ENCODE results near the gene EPS8L3. TPM values are rescaled to one million over a fixed set of nuclear protein-coding genes. Genes with fewer than 3 reads are reported as not detected.

EPS8L3 gene
- total RNA-seq, 2 donors from 2014 or later = 0.19 TPM; not detected in 1

DNA sequence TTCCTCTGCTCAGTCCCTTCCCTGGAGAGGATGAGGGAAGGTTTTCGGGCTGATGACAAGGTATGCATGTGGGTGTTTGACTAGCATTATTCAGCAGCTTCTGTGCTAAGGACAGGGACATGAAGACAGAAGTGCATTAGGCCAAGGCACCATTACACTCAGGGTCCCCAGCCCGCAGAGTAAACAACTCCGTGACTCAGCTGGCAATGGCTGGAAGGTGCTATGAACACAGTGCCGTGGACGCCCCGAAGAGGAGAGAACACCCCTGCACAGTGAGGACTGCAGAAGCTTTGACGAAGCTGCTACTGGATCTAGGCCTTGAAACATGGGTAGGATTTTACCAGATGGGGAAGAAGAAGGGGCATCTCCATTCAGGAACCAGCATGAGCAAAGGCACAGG is 13.7 kb upstream of the EPS8L3 start:
- Histone ChIP-seq H3K27me3 (no peaks in the 10 kb centered on the region), H3K9me3 (no peaks in the 10 kb centered on the region), H3K4me1 (peaks cover 0 to 13% of the 10 kb centered on the region in 2 donors), H3K27ac (no peak overlapping the region), H3K4me3 (no peak overlapping the region), H3K36me3 (no peaks in the 10 kb centered on the region)
- TF ChIP-seq, protein P1, sequence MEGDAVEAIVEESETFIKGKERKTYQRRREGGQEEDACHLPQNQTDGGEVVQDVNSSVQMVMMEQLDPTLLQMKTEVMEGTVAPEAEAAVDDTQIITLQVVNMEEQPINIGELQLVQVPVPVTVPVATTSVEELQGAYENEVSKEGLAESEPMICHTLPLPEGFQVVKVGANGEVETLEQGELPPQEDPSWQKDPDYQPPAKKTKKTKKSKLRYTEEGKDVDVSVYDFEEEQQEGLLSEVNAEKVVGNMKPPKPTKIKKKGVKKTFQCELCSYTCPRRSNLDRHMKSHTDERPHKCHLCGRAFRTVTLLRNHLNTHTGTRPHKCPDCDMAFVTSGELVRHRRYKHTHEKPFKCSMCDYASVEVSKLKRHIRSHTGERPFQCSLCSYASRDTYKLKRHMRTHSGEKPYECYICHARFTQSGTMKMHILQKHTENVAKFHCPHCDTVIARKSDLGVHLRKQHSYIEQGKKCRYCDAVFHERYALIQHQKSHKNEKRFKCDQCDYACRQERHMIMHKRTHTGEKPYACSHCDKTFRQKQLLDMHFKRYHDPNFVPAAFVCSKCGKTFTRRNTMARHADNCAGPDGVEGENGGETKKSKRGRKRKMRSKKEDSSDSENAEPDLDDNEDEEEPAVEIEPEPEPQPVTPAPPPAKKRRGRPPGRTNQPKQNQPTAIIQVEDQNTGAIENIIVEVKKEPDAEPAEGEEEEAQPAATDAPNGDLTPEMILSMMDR (IDR thresholded peaks at IDR 0.05) = no peak
- DNase-seq (ENCODE audit: low spot score) = no peak

DNA sequence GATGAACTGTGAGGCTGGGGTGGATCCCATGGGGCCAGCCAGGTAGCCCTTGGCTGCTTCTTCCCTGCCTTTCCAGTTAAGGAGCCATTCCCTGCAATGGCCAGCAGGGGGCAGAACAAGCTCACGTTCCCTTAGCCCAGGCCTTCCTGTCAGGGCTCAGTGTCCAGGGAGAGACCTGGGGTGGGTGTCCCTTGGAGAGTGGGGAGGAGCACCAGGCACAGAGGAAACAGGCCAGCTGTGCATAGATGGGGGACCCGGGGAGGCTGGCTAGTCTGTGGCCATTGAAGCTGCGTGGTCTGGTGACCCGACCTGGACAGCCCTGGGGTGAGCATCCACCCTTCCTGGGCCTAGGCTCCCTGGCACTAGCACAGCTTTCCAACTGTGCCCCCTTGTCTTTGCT is 13.2 kb upstream of the EPS8L3 start:
- TF ChIP-seq, protein P1 (IDR thresholded peaks at IDR 0.05) = peak; percentile 84 to 98
- DNase-seq (ENCODE audit: low spot score) = peak; percentile 86
- H3K27ac ChIP-seq = no peak overlapping the region

DNA sequence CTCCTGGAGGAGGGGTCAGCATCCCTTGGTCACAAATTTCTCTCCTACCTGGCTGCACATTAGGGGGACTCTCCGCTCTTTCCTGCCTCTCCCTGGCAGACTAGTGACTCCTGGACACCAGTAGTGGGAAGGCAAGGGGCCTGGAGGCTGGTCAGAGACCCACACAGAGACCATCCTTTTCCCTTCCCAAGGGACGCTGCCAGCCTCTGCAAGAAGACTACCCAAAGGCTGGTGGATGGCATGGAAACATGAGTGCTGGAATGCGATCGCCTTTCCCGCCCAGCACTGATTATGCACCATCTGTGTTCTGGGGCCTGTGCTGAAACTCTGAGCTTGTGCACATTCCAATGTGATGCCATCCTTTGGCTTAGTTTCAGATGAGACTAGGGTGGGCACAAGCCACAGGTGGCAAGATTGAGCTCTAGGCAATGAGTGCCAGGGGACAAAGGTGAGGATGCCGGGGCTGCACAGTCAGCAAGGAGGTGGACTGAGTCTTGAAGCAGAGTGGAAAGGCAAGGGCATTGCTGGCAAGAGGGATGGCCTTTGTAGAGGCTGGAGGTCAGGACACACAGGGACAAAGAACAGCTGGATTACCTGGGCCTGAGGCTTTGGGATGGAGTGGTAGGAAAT is 12.6 kb upstream of the EPS8L3 start:
- no peaks in the 10 kb centered on the region for H3K27me3 ChIP-seq
- H3K4me1 ChIP-seq = peaks cover 0 to 12% of the 10 kb centered on the region in 2 donors
- H3K4me3 ChIP-seq = no peak overlapping the region
- DNase-seq (ENCODE audit: low spot score) = no peak
- no peak overlapping the region for H3K27ac ChIP-seq
- no peaks in the 10 kb centered on the region for H3K9me3 ChIP-seq
- H3K36me3 ChIP-seq = no peaks in the 10 kb centered on the region
- TF ChIP-seq, protein P1 (IDR thresholded peaks at IDR 0.05) = no peak

More for the DNA sequence above, 13.2 kb upstream of the EPS8L3 start:
- no peaks in the 10 kb centered on the region for H3K36me3 ChIP-seq
- H3K4me3 ChIP-seq = no peak overlapping the region
- H3K9me3 ChIP-seq = no peaks in the 10 kb centered on the region
- peaks cover 0 to 12% of the 10 kb centered on the region in 2 donors for H3K4me1 ChIP-seq
- no peaks in the 10 kb centered on the region for H3K27me3 ChIP-seq

DNA sequence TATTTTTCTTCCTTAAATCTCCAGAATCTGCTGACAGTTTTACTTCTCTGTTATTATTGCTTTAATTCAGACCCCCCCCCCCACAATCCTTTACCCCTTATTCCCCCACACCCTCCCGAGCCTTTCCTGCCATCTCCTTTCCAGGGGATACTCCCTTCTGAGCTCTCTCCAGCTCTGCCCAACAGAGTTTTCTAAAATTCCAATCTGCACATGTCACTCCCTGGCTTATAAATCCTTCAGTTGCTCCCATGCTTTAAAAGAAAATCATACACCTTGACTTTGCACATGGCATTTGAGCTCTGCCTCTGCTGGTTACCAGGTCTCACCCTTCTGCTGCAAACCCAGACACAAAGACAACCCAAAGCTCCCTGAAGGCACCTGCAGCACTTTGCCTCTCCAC is 11.7 kb upstream of the EPS8L3 start:
- no peaks in the 10 kb centered on the region for H3K27me3 ChIP-seq
- H3K9me3 ChIP-seq = no peaks in the 10 kb centered on the region
- TF ChIP-seq, protein P1 (IDR thresholded peaks at IDR 0.05) = no peak
- no peak overlapping the region for H3K4me3 ChIP-seq
- H3K27ac ChIP-seq = no peak overlapping the region
- no peak for DNase-seq (ENCODE audit: low spot score)
- H3K4me1 ChIP-seq = peaks cover 0 to 12% of the 10 kb centered on the region in 2 donors
- H3K36me3 ChIP-seq = no peaks in the 10 kb centered on the region

DNA sequence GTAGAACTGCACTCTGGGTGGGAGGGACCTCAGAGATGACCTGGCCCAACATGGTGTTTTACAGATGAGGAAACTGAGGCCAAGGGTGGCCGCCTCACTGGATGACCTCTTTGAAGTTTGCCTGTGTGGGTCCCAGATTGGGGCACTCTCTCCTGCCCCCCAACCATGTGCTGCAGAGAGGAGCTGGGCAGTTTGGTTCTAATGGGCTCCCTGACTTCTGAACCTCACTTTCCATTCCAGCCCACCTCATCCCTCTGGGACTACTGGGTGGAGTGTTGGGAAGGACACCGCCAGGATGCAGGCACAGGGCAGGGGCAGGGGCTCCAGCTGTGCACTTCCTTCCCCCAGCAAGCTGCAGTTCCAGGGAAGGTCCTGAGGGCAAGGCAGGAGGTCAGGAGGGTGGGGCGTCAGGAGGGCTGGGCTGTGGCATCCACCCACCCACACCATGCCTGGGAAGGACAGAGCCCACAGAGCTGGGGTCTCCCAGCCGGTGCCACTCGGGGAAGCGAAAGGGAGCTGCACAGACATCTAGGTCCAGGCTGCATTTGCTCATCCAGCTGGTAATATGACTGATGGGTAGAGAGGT is 10.3 kb upstream of the EPS8L3 start:
- Histone ChIP-seq H3K27ac (no peak overlapping the region), H3K4me3 (no peak overlapping the region), H3K9me3 (no peaks in the 10 kb centered on the region), H3K27me3 (no peaks in the 10 kb centered on the region), H3K4me1 (peaks cover 0 to 12% of the 10 kb centered on the region in 2 donors), H3K36me3 (no peaks in the 10 kb centered on the region)
- no peak for DNase-seq (ENCODE audit: low spot score)
- TF ChIP-seq, protein P1 (IDR thresholded peaks at IDR 0.05) = no peak

Measured in right atrium auricular region (tissue), 2 donors.